OCI-LY1 (cell line): Measurements from ENCODE around the gene SLC25A38.

Source experiments
- H2AFZ ChIP-seq: fragments of 200-600 bp; sonication (generic), shearing (Covaris generic); 2 replicates; pipeline ENCODE4 v1.6.0; 2014; ENCODE audit warnings: antibody characterized with exemption, mild to moderate bottlenecking, low read length
- H3F3A ChIP-seq: fragments of 200-600 bp; sonication (generic), shearing (Covaris generic); 2 replicates; pipeline ENCODE4 v1.6.0; 2014; ENCODE audit warnings: mild to moderate bottlenecking, antibody characterized with exemption, low read length, moderate library complexity; ENCODE audit not compliant: insufficient read depth
- H3K27ac ChIP-seq: fragments of 200-600 bp; sonication (generic); 2 replicates; pipeline ENCODE4 v1.5.1; 2014; ENCODE audit warnings: low read length, mixed run types, mild to moderate bottlenecking, low read depth; ENCODE audit not compliant: poor library complexity, severe bottlenecking
- H3K27me3 ChIP-seq: fragments of 200-600 bp; sonication (generic); 2 replicates; pipeline ENCODE4 v1.6.0; 2014; ENCODE audit warnings: antibody characterized with exemption, mild to moderate bottlenecking, low read length, moderate library complexity; ENCODE audit not compliant: insufficient read depth
- H3K36me3 ChIP-seq: fragments of 200-600 bp; sonication (generic); 2 replicates; pipeline ENCODE4 v1.6.1; 2014; ENCODE audit warnings: mild to moderate bottlenecking, antibody characterized with exemption, low read length, moderate library complexity, mixed read lengths; ENCODE audit not compliant: insufficient read depth
- H3K4me1 ChIP-seq: fragments of 200-600 bp; sonication (generic); 2 replicates; pipeline ENCODE4 v1.5.1; 2014; ENCODE audit warnings: mild to moderate bottlenecking, low read length, moderate library complexity; ENCODE audit not compliant: insufficient read depth, severe bottlenecking
- H3K4me2 ChIP-seq: fragments of 200-600 bp; sonication (generic), shearing (Covaris generic); 2 replicates; pipeline ENCODE4 v1.6.1; 2014; ENCODE audit warnings: low read length
- H3K4me3 ChIP-seq: fragments of 200-600 bp; sonication (generic); 2 replicates; pipeline ENCODE4 v1.5.1; 2014; ENCODE audit warnings: low read length, low read depth, mild to moderate bottlenecking, mixed read lengths; ENCODE audit not compliant: poor library complexity, severe bottlenecking
- H3K79me2 ChIP-seq: fragments of 200-600 bp; shearing (Covaris generic); 2 replicates; pipeline ENCODE4 v1.6.1; 2016; ENCODE audit warnings: mixed run types, low read length, mixed read lengths; ENCODE audit not compliant: insufficient read depth
- H3K9ac ChIP-seq: fragments of 200-600 bp; sonication (generic), shearing (Covaris generic); 2 replicates; pipeline ENCODE4 v1.6.1; 2014; ENCODE audit warnings: mild to moderate bottlenecking, low read length, mixed read lengths
- H3K9me2 ChIP-seq: fragments of 200-600 bp; sonication (generic), shearing (Covaris generic); 2 replicates; pipeline ENCODE4 v1.6.1; 2014; ENCODE audit warnings: low read depth, mild to moderate bottlenecking, low read length, mixed read lengths
- H3K9me3 ChIP-seq: fragments of 200-600 bp; shearing (Covaris generic); 2 replicates; pipeline ENCODE4 v1.6.1; 2014; ENCODE audit warnings: low read length, mixed read lengths
- H4K20me1 ChIP-seq: fragments of 200-600 bp; sonication (generic), shearing (Covaris generic); 2 replicates; pipeline ENCODE4 v1.6.0; 2016; ENCODE audit warnings: mild to moderate bottlenecking, low read length; ENCODE audit not compliant: insufficient read depth
- CTCF ChIP-seq: fragments of 200-600 bp; sonication (generic), shearing (Covaris generic); IDR thresholded peaks from 2 replicates; pipeline ENCODE4 v1.5.1; 2017; ENCODE audit warnings: mild to moderate bottlenecking, antibody characterized with exemption, low read length, moderate library complexity, mixed read lengths
- EZH2 ChIP-seq: fragments of 200-600 bp; sonication (generic), shearing (Covaris generic); IDR thresholded peaks from 2 replicates; pipeline ENCODE4 v1.8.0; 2017; ENCODE audit warnings: borderline replicate concordance, mixed run types, mild to moderate bottlenecking, antibody characterized with exemption, low read length, moderate library complexity, mixed read lengths

SLC25A38 gene

GRCh38 chr3:39386318-39386717 is 3.1 kb downstream of the SLC25A38 start:
- no peak overlapping the region for H2AFZ ChIP-seq
- H3K27ac ChIP-seq = no peak overlapping the region
- H3K79me2 ChIP-seq = peaks cover 42% of the 10 kb centered on the region
- H3K4me3 ChIP-seq = no peak overlapping the region
- no peak overlapping the region for H3K4me2 ChIP-seq
- H3K9me3 ChIP-seq = no peaks in the 10 kb centered on the region
- no peaks in the 10 kb centered on the region for H4K20me1 ChIP-seq
- TF ChIP-seq CTCF (no peak), EZH2 (no peak)
- no peaks in the 10 kb centered on the region for H3F3A ChIP-seq
- H3K4me1 ChIP-seq = peaks cover 51% of the 10 kb centered on the region
- H3K27me3 ChIP-seq = no peaks in the 10 kb centered on the region
- H3K9me2 ChIP-seq = no peaks in the 10 kb centered on the region
- no peak overlapping the region for H3K9ac ChIP-seq
- peaks cover 21% of the 10 kb centered on the region for H3K36me3 ChIP-seq

GRCh38 chr3:39387411-39387975 is 4.3 kb downstream of the SLC25A38 start:
- Histone ChIP-seq H3K4me2 (no peak overlapping the region; the same call in 1 of the 2 replicates), H3K4me1 (peaks cover 50% of the 10 kb centered on the region), H3K27ac (no peak overlapping the region), H3K4me3 (no peak overlapping the region), H2AFZ (no peak overlapping the region), H3F3A (no peaks in the 10 kb centered on the region), H3K79me2 (peaks cover 42% of the 10 kb centered on the region), H3K9ac (no peak overlapping the region), H4K20me1 (no peaks in the 10 kb centered on the region), H3K9me3 (no peaks in the 10 kb centered on the region), H3K9me2 (no peaks in the 10 kb centered on the region), H3K27me3 (no peaks in the 10 kb centered on the region), H3K36me3 (peaks cover 31% of the 10 kb centered on the region)
- TF ChIP-seq EZH2 (no peak), CTCF (no peak)

- TF ChIP-seq EZH2 = no peak
- TF ChIP-seq CTCF = no peak
- no peaks in the 10 kb centered on the region for H3K9me2 ChIP-seq
- H3K4me1 ChIP-seq = peaks cover 45% of the 10 kb centered on the region
- peaks cover 37% of the 10 kb centered on the region for H3K36me3 ChIP-seq
- H3K9ac ChIP-seq = no peak overlapping the region
- H3K4me3 ChIP-seq = no peak overlapping the region
- H3K79me2 ChIP-seq = peaks cover 42% of the 10 kb centered on the region
- H3K27me3 ChIP-seq = no peaks in the 10 kb centered on the region
- H2AFZ ChIP-seq = no peak overlapping the region
- peak overlapping the region; percentile 24; the same call in 1 of the 2 replicates for H3K4me2 ChIP-seq
- no peaks in the 10 kb centered on the region for H4K20me1 ChIP-seq
- H3K27ac ChIP-seq = no peak overlapping the region
- H3K9me3 ChIP-seq = no peaks in the 10 kb centered on the region
- no peaks in the 10 kb centered on the region for H3F3A ChIP-seq
These were observed 5.0 kb downstream of the SLC25A38 start for GRCh38 chr3:39388153-39388552.
